Stimulated activated CD8-positive, alpha-beta memory T cell treated with anti-CD3 and anti-CD28 coated beads, Interleukin-7, amount 100 ng/mL, for 48 hours (primary cell): ENCODE results near the gene PRPF19.
"Not testable (repeated sequence)": the region's sequence is repeated elsewhere in the genome, so short reads cannot be mapped to it uniquely, and the experiment has no call there.

Experiments used
- DNase-seq, 2 donors: peaks; one replicate each; pipeline ENCODE4 v3.0.0-alpha.2; 2020; ENCODE audit warnings: low read depth in 1 of 2; ENCODE audit errors: extremely low read depth in 1 of 2

Gene PRPF19

DNA sequence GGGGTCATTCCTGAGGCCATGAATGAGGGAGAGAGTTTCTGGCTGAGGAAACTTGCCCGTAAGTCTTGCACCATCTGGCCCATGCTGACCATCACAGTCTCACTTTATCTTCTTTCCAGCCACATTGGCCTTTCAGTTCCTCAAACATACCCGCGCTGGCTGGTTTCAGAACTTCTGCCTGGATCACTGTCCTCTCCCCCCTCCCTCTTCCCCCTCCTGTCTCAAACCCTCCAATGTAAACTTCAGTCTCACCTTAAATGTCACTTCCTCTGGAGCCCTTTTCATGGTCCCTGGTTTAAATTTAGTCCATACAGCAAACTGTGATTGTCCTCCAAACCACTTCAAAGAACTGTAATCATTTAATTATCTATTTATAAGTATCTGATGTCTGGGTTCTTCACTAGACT, 3.9 kb upstream of the PRPF19 start:
- no peak for DNase-seq

DNA sequence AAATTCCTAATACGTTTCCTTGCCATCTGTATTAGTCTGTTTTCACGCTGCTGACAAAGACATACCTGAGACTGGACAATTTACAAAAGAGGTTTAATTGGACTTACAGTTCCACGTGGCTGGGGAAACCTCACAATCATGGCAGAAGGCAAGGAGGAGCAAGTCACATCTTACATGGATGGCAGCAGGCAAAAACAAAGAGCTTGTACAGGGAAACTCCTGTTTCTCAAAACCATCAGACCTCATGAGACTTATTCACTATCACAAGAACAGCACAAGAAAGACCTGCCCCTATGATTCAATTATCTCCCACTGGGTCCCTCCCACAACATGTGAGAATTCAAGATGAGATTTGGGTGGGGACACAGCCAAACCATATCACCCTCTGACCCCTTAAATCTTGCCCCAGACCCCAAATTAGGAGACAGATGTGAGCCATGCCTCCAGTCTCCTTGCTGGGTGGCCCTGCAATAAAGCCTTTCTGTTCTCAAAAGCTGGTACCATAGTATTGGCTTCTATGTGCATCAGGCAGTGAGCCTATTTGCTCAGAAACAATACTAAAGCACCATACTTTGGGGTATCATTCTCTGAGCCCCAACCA, 3.4 kb upstream of the PRPF19 start:
- not testable (repeated sequence) for DNase-seq

DNA sequence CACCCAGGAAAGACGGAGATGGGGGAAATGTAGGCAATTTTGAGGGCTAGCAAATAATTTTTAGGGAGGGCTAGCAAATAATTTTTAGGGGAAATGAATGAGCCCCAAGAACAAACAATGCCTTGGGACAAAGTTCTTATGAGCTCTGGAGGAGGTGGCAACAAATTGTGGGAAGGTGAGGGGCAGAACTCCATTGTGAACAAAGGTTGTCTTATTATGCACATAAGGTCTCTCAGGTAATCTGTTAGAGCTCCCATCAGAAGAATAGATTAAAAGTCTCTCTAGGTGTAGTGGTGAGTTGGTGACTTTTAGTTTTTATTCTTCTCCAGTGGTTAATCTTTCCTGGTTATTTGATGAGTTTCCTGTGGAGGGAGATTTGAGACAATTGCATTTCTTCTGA, 2.4 kb upstream of the PRPF19 start:
- DNase-seq = no peak

DNA sequence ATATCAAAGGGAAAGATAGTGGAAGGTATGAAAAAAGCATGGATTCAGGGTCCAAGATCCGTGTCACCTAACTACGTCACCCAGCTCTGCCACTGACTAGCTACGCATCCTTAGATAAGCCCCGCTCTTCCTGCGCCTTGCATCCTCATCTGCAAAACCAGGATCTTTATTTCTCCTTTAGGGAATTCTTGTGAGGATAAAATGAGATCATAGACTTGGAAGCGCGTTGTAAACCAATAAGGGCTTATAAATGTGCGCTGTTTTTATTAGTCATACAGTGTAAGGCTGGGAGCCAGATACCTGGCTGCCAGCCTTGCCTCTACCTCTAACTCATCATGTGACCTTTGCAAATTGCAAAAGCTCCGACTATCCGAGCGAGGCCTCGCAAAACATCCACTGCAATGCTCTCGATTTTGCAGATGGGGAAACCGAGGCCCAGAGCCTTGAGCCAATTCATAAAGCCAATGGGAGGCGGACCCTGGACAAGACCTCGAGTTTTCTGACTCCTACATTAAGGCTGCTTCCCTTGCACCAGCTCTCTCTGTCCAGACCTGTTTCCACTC, 753 bp downstream of the PRPF19 start:
- DNase-seq = no peak

DNA sequence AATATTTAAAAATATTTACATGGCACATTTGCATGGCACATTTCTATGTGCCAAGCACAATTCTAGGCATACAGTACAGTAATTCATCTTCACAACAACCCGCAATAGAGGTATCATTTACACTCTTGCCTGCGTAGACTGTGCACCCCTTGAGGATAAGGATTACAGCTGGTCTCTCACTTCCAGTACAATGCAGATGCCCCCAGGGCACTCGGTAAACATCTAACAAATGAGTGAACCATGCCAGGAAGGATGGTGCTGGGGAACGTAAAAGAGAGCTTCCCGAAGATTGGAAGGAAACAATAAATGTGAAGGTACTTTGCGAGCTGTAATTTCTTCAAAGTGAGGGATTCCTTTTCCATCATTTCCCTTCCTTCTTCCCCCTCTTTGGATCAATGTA, 1.3 kb downstream of the PRPF19 start:
- no peak for DNase-seq

DNA sequence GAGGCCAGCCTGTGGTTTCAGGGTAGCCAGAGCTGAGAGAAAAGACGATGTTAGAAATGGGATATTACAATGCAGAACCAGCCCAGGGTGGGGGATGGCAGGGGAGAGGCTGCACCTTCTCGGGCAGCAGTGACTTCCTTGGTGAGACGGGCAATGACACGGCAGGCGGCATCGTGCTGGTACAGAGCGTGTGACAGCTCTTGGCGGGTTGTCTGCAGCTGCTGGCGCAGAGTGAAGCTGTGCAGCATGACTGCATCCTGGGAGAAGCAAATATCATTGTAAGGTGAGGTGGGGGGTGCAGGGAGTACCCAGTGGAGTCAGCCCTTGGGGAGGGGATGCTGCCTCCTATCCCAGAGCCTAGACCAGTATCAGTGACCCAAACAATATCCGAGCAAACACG, 3.8 kb downstream of the PRPF19 start:
- DNase-seq = no peak

DNA sequence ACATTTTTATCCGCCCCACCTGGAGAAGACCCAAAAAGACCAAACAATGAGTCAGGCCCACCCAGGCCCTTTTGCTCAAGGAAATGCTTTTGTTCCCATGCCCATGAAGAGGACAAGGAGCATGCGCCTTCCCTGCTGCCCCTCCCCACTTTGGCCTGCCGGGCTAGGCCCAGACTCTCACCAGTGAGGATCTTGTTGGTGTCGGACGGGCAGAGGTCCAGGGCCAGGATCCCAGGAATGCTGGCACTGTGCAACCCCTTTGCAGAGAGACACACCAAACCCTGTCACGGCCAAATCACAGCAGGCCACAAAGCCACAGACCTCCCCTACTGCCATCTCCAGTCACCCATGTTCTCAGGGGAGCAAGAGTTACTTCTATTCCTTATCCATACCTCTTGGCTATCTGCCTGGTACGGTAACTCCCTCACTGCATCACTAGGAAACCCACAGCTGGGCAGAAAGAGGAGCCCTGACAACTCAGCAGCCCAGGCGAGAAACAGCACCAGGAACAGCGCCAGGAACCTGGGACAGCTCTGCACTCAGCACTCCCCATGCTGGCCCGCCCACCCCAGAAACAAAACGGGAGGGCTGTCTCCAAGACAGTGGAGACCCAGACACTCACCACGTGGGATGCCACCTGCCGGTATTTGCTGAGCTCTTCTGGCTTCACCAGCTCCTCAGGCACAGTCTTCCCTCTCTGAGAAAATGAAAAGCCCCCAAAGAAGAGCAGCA, 5.5 kb downstream of the PRPF19 start:
- DNase-seq = no peak

DNA sequence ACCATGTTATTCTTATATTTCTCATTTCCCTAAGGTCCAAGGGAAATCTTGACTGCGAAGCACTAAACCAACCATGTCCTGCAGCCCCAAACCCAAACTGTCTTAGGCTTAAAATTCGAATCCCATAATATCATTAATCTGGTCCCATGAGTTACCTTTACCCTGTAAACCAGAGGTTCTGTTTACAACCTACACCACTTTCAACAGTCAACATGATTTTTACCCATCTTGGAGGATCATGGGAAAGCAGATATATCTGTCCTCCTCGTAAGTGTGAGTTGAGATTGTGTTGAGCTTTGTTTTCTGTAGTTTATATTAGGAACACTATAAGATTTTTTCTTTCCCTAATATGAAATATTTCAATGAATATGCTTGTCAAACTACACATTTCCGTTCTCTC, 6.4 kb downstream of the PRPF19 start:
- no peak for DNase-seq

DNA sequence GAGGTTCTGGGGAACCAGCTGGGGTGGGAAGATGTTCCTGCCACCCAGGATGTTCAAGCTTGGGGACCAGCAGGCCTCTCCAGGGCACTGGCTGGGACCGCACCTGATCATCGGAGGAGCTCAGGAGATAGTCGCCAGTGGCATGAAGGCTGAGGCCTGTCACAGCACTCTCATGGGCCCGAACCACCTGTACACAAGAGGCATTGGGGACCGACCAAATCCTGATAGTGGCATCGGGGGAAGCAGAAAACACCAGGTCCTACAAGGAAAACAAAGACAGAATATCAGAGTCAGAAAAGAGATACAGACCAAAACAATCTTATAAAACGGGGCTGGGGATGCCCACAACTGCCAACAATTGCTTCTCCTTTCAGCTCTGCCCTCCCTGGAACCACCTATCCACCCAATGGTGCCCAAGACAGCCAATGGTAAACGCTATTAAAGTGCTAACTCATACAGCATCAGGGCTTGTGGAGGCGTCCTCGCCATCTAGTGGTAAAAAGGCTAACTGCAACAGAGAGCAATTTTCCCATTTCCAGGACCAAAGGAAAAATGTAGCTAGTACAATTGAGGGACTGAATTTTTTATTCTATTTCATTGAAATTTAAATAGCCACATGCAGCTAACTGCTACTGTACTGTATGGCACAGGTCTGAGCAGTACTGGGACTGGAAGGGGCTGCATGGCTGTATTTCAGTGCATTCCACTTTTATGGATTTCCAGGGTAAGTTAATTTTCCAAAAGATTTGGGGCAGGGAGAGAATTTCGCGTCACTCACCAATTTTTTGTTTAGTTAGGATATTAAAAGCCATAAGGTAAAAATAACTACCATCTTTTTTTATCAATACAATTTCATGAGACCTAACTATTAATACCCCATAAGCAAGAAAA, 7.1 kb downstream of the PRPF19 start:
- no peak for DNase-seq

DNA sequence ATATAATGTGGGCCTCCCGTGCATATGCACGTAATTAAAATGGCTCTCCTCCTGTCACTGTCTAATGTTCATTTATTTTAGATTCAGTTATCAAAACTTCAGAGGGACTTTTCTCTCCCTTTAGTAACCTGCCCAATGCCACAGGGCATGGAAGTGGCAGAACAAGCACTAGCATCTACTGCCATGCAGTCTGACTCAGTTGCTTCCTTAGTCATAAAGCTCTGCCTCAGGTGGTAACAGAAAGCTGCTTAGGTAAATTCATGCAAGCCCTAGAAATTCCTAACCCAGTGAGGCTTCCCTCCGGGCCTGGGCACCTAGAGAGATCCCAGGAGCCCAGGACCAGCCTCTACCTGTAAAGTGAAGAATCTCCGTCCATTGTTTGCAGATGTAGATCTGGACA, 8.9 kb downstream of the PRPF19 start:
- no peak for DNase-seq

DNA sequence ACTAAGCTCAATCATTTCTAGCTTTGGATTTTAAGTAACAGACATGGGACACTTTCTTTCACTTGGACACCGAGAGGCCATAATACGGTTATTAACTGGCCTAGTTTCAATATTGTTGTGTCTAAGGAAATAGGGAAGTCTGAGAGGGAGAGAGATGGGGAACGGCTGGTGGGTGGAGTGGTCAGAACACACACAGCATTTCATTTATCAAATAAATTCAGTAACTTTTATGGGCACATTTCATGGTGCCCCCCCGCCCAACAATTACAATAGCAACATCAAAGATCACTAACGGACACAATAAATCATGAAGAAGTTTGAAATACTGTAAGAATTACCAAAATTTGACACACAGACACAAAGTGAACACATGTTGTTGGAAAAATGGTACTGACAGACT, 10.7 kb downstream of the PRPF19 start:
- DNase-seq = no peak

DNA sequence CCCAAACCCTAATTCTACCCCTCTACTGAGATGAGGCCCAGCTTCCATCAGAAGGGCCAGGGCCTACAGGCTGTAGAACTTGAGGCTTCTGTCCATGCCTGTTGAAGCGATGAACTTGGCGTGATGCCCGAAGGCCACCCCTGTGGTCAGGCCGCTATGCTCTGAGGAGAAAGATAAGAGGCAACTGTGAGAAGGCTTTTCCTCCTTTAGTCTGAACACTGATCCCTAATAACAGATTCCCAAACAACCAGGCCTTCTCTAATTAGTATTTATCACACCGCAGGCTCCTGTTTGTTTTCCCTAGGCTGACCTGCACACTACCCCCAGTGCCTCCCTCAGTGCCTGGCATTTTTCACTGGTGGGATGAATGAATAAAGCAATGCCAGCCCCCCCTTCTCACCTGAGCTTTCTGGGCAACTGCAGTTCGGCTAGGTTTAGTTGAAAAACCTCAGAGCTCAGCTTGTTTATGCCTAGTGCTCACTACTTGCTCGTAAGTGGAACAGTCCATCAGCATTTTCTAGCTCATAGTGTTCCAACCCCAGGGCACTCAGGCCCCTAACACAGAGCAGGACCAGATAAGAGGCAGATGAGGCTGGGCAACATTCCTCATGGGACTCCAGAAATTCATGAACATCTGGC, 15.2 kb downstream of the PRPF19 start:
- no peak for DNase-seq

DNA sequence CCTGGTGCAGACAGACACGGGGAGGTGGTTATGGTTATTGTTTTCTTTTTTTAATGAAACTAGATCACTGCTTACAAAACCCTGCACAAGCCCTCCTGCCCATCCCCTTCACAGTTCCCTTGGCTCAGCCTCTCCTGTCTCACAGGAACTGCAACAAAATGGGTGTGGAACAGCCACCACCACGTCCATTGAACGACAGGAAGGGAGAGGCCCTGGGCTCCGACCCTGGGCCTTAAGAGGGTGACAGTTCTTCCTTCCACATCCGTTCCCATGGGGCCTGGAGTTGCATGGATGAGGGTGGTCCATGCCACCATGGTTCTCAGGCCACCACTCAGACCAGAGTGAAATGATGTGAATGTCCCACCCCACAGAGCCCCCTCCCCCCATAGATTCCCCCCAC, 15.7 kb downstream of the PRPF19 start:
- no peak for DNase-seq

DNA sequence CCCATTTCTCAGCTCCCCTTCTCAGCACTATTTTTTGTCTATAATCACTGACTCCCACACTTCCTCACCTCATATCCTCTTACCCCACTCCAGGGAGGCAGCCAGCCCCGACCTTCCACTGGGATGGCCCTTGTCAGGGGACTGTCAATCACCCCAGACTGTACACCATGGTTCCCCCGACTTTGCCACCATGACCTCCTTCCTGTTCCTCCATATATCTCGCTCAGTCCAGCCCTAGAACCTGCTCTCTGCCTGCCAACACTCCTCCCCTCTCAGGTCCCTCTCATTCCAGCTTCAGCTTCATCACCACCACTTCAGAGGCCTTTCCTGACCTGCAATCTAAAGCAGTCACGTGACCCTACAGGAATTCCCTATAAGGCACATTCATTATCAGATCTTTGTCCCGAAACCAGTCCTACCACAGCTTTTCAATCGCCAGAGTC, 16.5 kb downstream of the PRPF19 start:
- no peak for DNase-seq

DNA sequence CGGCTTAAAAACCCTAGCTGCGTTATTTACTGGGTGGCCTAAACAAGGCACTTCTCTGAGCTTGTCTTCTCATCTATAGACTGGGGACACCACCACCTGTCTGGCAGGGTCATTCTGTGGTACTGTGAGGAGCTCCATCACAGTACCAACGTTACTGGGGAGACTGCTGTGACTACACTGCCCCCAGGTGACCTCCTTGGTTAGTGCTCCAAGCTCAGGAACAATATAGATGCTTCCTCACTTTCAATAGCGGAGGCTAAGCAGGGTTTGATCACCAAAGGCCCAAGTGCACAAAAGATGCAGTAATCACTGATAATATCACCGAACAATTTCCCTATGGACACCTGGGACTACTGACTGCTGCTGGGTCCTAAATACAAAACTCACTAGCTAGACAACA, 18.8 kb downstream of the PRPF19 start:
- no peak for DNase-seq

DNA sequence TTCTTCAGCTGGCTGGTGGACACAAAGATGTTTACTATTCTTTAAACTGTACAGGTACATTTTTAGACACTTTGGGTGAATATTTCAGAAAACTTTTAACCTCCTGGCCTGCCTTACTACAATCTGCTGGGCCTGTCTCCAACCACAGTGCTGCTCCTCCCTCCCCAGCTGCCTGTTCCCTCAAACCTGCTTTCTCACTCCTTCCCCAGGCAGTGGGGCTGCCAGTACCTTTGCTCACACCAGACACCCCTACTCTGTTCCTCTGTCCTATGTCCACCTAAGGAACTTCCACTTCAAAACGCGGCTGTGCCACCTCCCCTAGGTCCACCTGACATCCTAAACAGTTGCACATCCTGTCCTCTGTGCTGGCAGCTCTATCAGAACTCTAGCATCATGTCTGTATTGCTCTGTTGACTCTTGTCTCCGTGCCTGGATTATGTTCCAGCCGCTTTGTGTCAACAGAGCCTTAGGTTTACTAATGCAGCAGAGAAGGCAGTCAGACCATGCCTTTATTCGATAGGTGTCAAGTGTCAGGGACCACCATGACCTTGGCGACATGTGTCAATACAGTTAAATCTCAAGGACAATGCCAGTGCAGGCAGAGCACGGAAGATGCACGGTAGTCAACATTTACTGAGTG, 25.6 kb downstream of the PRPF19 start:
- no peak for DNase-seq

DNA sequence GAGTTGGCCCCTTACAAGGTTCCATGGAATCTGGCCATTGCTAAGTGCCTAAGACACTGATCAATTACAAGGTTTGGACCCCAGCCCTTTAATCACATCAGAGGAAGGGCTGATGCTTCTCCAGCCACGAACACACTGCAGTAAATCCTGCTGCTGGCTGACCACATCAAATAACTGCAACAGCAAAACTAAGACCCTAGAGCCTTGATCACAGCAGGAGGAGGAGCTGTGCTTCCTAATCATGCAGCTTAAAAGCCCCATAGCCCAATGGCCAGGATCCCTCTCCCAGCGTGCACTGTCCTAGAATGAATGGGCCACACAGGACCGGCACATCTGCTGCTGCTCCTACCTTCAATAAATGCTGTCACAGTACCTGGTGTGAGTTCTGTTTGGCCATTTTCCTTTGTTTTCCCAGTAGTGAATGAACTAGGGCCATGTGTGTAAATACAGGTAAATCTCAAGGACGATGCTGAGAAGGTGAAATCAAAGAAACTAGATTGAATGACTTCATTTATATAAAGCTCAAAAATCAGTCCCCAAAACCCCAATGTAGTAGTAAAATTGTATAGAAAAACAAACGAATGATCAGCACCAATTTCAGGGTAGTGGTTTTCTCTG, 26.3 kb downstream of the PRPF19 start:
- no peak for DNase-seq

DNA sequence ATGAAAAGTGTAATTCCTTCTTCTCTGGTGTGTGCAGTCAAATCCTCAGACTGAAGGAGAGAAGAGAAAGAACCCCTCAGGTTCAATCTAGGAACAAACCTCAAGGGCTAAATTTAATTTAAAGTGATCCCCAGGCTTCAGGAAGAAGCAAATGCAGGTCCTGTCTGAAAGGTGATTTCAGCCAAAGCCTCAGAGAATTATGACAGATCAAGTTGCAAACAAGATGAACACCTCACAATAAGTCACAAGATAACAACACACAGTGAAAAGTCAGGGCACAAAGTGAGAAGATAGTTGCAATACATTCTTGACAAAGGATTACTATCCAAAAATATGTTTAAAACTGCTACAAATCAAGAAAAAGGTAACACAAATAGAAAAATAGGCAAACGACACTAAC, 27.3 kb downstream of the PRPF19 start:
- no peak for DNase-seq

DNA sequence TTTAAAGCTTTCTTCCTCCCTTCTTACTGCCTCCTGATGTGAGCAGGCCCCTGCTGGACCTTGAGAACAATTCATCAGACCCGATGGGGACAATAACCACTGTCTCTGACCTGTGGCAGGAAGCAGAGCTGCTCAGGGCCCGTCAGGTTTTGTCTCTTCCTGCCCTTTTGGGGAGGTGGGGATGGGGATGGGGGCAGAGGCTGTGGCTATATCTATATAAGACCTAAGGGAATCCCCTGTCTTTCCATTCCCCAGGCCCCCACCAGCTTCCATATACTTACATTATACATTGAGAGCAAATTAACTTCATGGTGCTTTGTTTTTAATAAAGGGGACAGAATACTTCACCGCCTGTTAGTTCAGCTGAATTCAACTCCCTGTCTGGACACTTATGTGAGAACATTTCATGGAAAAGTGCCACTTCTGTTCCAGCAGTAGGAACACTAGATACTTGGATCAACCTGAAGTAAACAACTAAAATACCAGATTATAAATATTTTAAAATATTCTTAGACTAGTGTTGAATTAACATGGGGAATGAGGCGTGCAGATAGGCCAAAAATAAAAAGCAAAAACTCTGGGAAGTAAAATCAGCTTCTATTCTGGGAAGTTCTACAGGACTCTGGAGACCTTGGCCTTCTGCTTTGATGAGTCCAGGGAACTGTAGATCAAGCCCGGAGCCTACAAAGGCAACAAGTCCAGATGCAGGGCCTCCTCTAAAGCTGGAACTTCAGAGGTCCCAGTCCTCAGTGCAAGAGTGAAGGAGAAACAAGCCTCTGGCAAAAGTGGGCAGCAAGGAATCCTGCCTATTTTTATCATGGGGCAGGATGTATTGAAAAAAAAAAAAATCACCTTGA, 27.9 kb downstream of the PRPF19 start:
- DNase-seq = no peak
